K562 (cell line): Measurements from ENCODE around the gene TMEM203. TPM values are rescaled to one million over a fixed set of nuclear protein-coding genes. Genes with fewer than 3 reads are reported as not detected.

ENCODE experiments used
- CBFB ChIP-seq: sonication (generic); formaldehyde crosslinking; IDR thresholded peaks from 2 replicates; pipeline ENCODE4 v1.4.0; 2020; ENCODE audit warnings: mild to moderate bottlenecking, missing genetic modification reagents
- EHMT2 ChIP-seq: fragments of 450-650 bp; IDR thresholded peaks from 2 replicates; pipeline ENCODE4 v1.6.1; 2018; ENCODE audit warnings: antibody characterized with exemption
- GATAD2A ChIP-seq: fragments of 450-650 bp; IDR thresholded peaks from 2 replicates; pipeline ENCODE4 v1.6.1; 2017
- HDAC1 ChIP-seq, 2 experiments: fragments of 450-650 bp; IDR thresholded peaks; 2 replicates each; pipeline ENCODE4 v1.6.1; 2016 to 2017; ENCODE audit warnings: inconsistent platforms in 1 of 2, mild to moderate bottlenecking in 1 of 2, moderate library complexity in 1 of 2
- IFI16 ChIP-seq: fragments of 250-450 bp; sonication (Bioruptor Pico); IDR thresholded peaks from 2 replicates; pipeline ENCODE4 v2.1.2; 2022; ENCODE audit warnings: mild to moderate bottlenecking, inconsistent platforms
- MAZ ChIP-seq, 2 experiments: fragments of 450-650 bp in 1 of 2; sonication (generic) in 1 of 2; formaldehyde crosslinking; IDR thresholded peaks in 1 of 2; conservative IDR thresholded peaks in 1 of 2; 2 replicates each; pipeline versions ENCODE4 v1.4.0 to v1.5.0; 2020; ENCODE audit warnings: mild to moderate bottlenecking in 1 of 2, missing genetic modification reagents in 1 of 2
- MYBL2 ChIP-seq, 2 experiments: fragments of 450-650 bp in 1 of 2; sonication (generic) in 1 of 2; formaldehyde crosslinking in 1 of 2; IDR thresholded peaks; 2 replicates each; pipeline versions ENCODE4 v1.6.1 to v1.8.1; 2017 to 2022; ENCODE audit warnings: borderline replicate concordance in 1 of 2, inconsistent platforms in 1 of 2, low read depth in 1 of 2, mild to moderate bottlenecking in 1 of 2, missing genetic modification reagents in 1 of 2, moderate library complexity in 1 of 2
- MYNN ChIP-seq, 2 experiments: sonication (generic); formaldehyde crosslinking in 1 of 2; IDR thresholded peaks; 2 replicates each; pipeline versions ENCODE4 v1.5.0 to v1.6.1; 2016 to 2020; ENCODE audit warnings: antibody characterized with exemption in 1 of 2, missing genetic modification reagents in 1 of 2
- PHF8 ChIP-seq: fragments of 200-600 bp; sonication (generic); IDR thresholded peaks from 2 replicates; pipeline ENCODE4 v1.6.1; 2012; ENCODE audit warnings: mixed run types, mild to moderate bottlenecking, inconsistent platforms, low read length, moderate library complexity, borderline replicate concordance
- PML ChIP-seq: IDR thresholded peaks from 2 replicates; pipeline ENCODE4 v1.6.1; 2012; ENCODE audit warnings: low read length, inconsistent platforms
- POLR2A ChIP-seq: fragments of 450-650 bp; conservative IDR thresholded peaks from 2 replicates; pipeline ENCODE4 v1.6.1; 2016
- RBFOX2 ChIP-seq: fragments of 200-400 bp; formaldehyde crosslinking; IDR thresholded peaks from 2 replicates; pipeline ENCODE4 v1.6.1; 2017; ENCODE audit warnings: low read depth, mild to moderate bottlenecking, low read length, moderate library complexity
- RBM34 ChIP-seq: fragments of 200-400 bp; formaldehyde crosslinking; IDR thresholded peaks from 2 replicates; pipeline ENCODE4 v1.6.1; 2018; ENCODE audit warnings: low read length, borderline replicate concordance; ENCODE audit not compliant: insufficient read depth
- RCOR1 ChIP-seq, 2 experiments: IDR thresholded peaks; 2 replicates each; pipeline ENCODE4 v1.6.1; 2012; ENCODE audit warnings: low read depth in 2 of 2, low read length in 2 of 2, borderline replicate concordance in 1 of 2, improper control_type of control experiment in 1 of 2
- SAP30 ChIP-seq: fragments of 200-600 bp; sonication (generic); IDR thresholded peaks from 2 replicates; pipeline ENCODE4 v1.6.1; 2012; ENCODE audit warnings: borderline replicate concordance, low read depth, mild to moderate bottlenecking, moderate library complexity, low read length, control low read depth, inconsistent platforms; ENCODE audit not compliant: insufficient read depth, poor library complexity, severe bottlenecking
- TBP ChIP-seq: optimal IDR thresholded peaks from 2 replicates; pipeline ENCODE3; 2011; ENCODE audit warnings: low read depth, low read length, improper control_type of control experiment
- TSC22D4 ChIP-seq: fragments of 450-650 bp; IDR thresholded peaks from 2 replicates; pipeline ENCODE4 v1.6.1; 2016; ENCODE audit warnings: missing genetic modification characterization, missing biosample characterization, control low read depth
- XRCC5 ChIP-seq: fragments of 200-400 bp; formaldehyde crosslinking; IDR thresholded peaks from 2 replicates; pipeline ENCODE4 v1.6.1; 2017; ENCODE audit warnings: low read depth, mild to moderate bottlenecking, low read length
- ZNF551 ChIP-seq: fragments of 250-450 bp; sonication (Bioruptor Pico); IDR thresholded peaks from 2 replicates; pipeline ENCODE4 v1.5.0; 2021; ENCODE audit warnings: mild to moderate bottlenecking, moderate library complexity
- ZNF77 ChIP-seq: fragments of 250-450 bp; sonication (Bioruptor Pico); IDR thresholded peaks from 2 replicates; pipeline ENCODE4 v1.5.0; 2020
- polyA plus RNA-seq, 8 experiments: library from polyadenylated mRNA; depleted of rRNA in 4 of 8; stranded (reverse) in 5 of 8; unstranded in 3 of 8; fragments of >200 nt; fragmentation: Nextera tagmentation in 2 of 8; fragmentation: Illumina TruSeq in 1 of 8; extraction: Ambion mirVana in 2 of 8; extraction: Trizol in 1 of 8; gene quantifications; 2 replicates each; pipeline versions ENCODE4 v1.2.1 to v1.2.3, GENCODE V29; 2011 to 2014; ENCODE audit warnings: inconsistent platforms in 1 of 8, missing spikeins in 1 of 8
- total RNA-seq, 7 experiments: library from RNA; depleted of rRNA in 6 of 7; stranded (reverse); fragments of >200 nt in 6 of 7; fragmentation: Illumina TruSeq in 2 of 7; extraction: Trizol in 2 of 7; gene quantifications; 2 replicates each; pipeline versions ENCODE4 v1.2.1 to v1.2.3, GENCODE V29; 2011 to 2021; ENCODE audit warnings: low replicate concordance in 1 of 7
- TF ChIP-seq, protein P1 (sequence below): sonication (generic); formaldehyde crosslinking; IDR thresholded peaks from 2 replicates; pipeline ENCODE4 v1.4.0; 2020; ENCODE audit warnings: mild to moderate bottlenecking, missing genetic modification reagents
- TF ChIP-seq, protein P2 (sequence below): sonication (generic); formaldehyde crosslinking; IDR thresholded peaks from 2 replicates; pipeline ENCODE4 v1.8.0; 2022; ENCODE audit warnings: mild to moderate bottlenecking, missing genetic modification reagents, borderline replicate concordance

The TMEM203 gene
- total and polyA plus RNA-seq, 9 of the 15 experiments (the other 6 are each of a cell fraction or from before 2014, with no cell fraction given) = 8.8 to 59.5 (median 37.6) TPM

DNA sequence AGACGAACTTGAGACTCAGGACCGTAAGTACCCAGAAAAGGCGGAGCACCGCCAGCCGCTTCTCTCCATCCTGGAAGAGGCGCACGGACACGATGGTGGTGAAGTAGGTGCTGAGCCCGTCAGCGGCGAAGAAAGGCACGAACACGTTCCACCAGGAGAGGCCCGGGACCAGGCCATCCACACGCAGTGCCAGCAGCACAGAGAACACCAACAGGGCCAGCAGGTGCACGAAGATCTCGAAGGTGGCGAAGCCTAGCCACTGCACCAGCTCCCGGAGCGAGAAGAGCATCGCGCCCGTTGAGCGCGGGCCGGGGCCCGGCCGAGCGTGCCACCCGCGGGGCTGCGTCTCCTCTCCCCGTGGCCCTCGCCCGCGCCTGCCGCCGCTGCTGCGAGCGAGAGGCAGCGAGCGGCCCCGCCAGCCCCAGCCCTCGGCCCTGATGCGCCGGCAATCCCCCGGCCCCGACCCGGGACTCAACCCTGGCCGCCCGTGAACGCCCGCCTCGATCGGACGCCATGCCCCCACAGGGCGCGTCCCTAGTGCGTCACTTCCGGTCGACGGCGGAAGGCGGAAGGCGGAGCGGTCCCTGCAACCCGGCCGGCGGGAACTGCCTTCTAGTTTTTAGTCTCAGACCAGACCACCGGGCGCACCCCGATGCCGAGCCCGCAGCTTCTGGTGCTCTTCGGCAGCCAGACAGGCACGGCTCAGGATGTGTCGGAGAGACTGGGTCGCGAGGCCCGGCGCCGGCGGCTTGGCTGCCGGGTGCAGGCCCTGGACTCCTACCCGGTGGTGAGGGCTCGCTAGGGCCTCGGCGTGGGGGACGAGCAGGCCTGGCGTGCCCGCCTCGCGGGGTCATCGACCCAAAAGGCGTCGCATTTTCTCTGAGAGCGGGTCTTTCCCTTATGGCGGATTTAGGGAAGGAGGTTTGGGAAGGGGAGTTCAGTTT is at the start of gene TMEM203, which contains the start of gene NDOR1 (continued):
- no peak for TF ChIP-seq RCOR1 (IDR thresholded peaks at IDR 0.05; ENCODE audit: borderline replicate concordance in 1 of 2, low read depth in 2 of 2, low read length in 2 of 2)
- no peak for TF ChIP-seq MYBL2 (IDR thresholded peaks at IDR 0.05; ENCODE audit: low read depth)
- no peak for TF ChIP-seq MYBL2 (CRISPR knock-in tag; IDR thresholded peaks at IDR 0.05; ENCODE audit: borderline replicate concordance)
- 0 out of 2 replicates have a peak, but pooled peaks have one; percentile 29 for TF ChIP-seq MYNN (IDR thresholded peaks at IDR 0.05)
- no peak for TF ChIP-seq MYNN (CRISPR knock-in tag; IDR thresholded peaks at IDR 0.05)
- peak; percentile 91; the same call in 1 of the 2 replicates for TF ChIP-seq PHF8
- peak; percentile 86 for TF ChIP-seq MAZ (CRISPR knock-in tag; conservative IDR thresholded peaks at IDR 0.05 in 1 of 2, IDR thresholded peaks at IDR 0.05 in 1 of 2)
- no peak for TF ChIP-seq GATAD2A
- TF ChIP-seq RBFOX2 = peak; percentile 94
- TF ChIP-seq XRCC5 = peak; percentile 25; the same call in 1 of the 2 replicates
- no peak for TF ChIP-seq TSC22D4 (tag)
- peak; percentile 77 to 94; a peak in 3 of 4 replicates for TF ChIP-seq HDAC1 (IDR thresholded peaks at IDR 0.05)
- TF ChIP-seq, protein P1, sequence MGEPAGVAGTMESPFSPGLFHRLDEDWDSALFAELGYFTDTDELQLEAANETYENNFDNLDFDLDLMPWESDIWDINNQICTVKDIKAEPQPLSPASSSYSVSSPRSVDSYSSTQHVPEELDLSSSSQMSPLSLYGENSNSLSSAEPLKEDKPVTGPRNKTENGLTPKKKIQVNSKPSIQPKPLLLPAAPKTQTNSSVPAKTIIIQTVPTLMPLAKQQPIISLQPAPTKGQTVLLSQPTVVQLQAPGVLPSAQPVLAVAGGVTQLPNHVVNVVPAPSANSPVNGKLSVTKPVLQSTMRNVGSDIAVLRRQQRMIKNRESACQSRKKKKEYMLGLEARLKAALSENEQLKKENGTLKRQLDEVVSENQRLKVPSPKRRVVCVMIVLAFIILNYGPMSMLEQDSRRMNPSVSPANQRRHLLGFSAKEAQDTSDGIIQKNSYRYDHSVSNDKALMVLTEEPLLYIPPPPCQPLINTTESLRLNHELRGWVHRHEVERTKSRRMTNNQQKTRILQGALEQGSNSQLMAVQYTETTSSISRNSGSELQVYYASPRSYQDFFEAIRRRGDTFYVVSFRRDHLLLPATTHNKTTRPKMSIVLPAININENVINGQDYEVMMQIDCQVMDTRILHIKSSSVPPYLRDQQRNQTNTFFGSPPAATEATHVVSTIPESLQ (CRISPR knock-in tag) = peak; percentile 81; the same call in 1 of the 2 replicates
- peak; percentile 82 for TF ChIP-seq TBP
- no peak for TF ChIP-seq RBM34
- TF ChIP-seq ZNF77 (CRISPR knock-in tag) = no peak
- TF ChIP-seq CBFB = peak; percentile 60; the same call in 1 of the 2 replicates
- TF ChIP-seq IFI16 = no peak
- TF ChIP-seq, protein P2, sequence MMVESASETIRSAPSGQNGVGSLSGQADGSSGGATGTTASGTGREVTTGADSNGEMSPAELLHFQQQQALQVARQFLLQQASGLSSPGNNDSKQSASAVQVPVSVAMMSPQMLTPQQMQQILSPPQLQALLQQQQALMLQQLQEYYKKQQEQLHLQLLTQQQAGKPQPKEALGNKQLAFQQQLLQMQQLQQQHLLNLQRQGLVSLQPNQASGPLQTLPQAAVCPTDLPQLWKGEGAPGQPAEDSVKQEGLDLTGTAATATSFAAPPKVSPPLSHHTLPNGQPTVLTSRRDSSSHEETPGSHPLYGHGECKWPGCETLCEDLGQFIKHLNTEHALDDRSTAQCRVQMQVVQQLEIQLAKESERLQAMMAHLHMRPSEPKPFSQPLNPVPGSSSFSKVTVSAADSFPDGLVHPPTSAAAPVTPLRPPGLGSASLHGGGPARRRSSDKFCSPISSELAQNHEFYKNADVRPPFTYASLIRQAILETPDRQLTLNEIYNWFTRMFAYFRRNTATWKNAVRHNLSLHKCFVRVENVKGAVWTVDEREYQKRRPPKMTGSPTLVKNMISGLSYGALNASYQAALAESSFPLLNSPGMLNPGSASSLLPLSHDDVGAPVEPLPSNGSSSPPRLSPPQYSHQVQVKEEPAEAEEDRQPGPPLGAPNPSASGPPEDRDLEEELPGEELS = peak; percentile 45; the same call in 1 of the 2 replicates
- TF ChIP-seq EHMT2 = no peak
- TF ChIP-seq PML = peak; percentile 44; the same call in 1 of the 2 replicates
- peak; percentile 85 for TF ChIP-seq POLR2A
- TF ChIP-seq ZNF551 (CRISPR knock-in tag) = no peak
- TF ChIP-seq SAP30 = peak; percentile 94
